Thoracic aorta (tissue), 2 donors: Measurements from ENCODE around the gene EIF1. TPM values are rescaled to one million over a fixed set of nuclear protein-coding genes. Genes with fewer than 3 reads are reported as not detected.

Experiments
- ATAC-seq: fragments of 150-250 bp; one replicate; pipeline ENCODE4 v1.8.0; 2017; ENCODE audit warnings: low read depth; ENCODE audit not compliant: insufficient number of reproducible peaks, low FRiP score
- DNase-seq: peaks from one replicate; pipeline ENCODE4 v3.0.0-alpha.2; 2020; ENCODE audit warnings: low spot score
- H3K27ac ChIP-seq, 2 donors: fragments of 200-600 bp; sonication (generic); 1 replicate in 1 of 2; 2 replicates in 1 of 2; pipeline ENCODE4 v1.5.1; 2016; ENCODE audit warnings: mild to moderate bottlenecking in 2 of 2, moderate library complexity in 2 of 2
- H3K27me3 ChIP-seq: fragments of 200-600 bp; sonication (generic); replicated peaks from 2 replicates; pipeline ENCODE4 v1.6.0; 2016; ENCODE audit warnings: mild to moderate bottlenecking; ENCODE audit not compliant: insufficient read depth
- H3K36me3 ChIP-seq: fragments of 200-600 bp; sonication (generic); one replicate; pipeline ENCODE4 v1.5.1; 2016
- H3K4me1 ChIP-seq, 2 donors: fragments of 200-600 bp; sonication (generic); 1 replicate in 1 of 2; 2 replicates in 1 of 2; pipeline versions ENCODE4 v1.5.1 to v1.6.0; 2016; ENCODE audit warnings: low read depth in 2 of 2, mild to moderate bottlenecking in 1 of 2; ENCODE audit not compliant: control insufficient read depth in 1 of 2
- H3K4me3 ChIP-seq: fragments of 200-600 bp; sonication (generic); 2 replicates; pipeline ENCODE4 v1.5.1; 2016; ENCODE audit warnings: mild to moderate bottlenecking
- H3K9me3 ChIP-seq: fragments of 200-600 bp; sonication (generic); 2 replicates; pipeline ENCODE4 v1.5.1; 2016
- CTCF ChIP-seq: fragments of 200-600 bp; sonication (generic); IDR thresholded peaks from one replicate; pipeline ENCODE4 v1.5.1; 2019; ENCODE audit warnings: antibody characterized with exemption
- total RNA-seq, 2 donors: library from RNA; depleted of rRNA; stranded (reverse); fragments of >200 nt; gene quantifications; one replicate each; pipeline versions ENCODE4 v1.1.0 to v1.2.3, GENCODE V29; 2016

EIF1 gene
- total RNA-seq, 2 donors from 2014 or later = 167 to 318 TPM

- H3K27ac ChIP-seq = no peak overlapping the region
- no peak for TF ChIP-seq CTCF
Observed at GRCh38 chr17:41663451-41664171, 25.1 kb upstream of the EIF1 start.

GRCh38 chr17:41664172-41664457, 24.6 kb upstream of the EIF1 start:
- H3K36me3 ChIP-seq = no peaks in the 10 kb centered on the region
- TF ChIP-seq CTCF = no peak
- DNase-seq (no peak), ATAC-seq (no peak)
- H3K27ac ChIP-seq = no peak overlapping the region
- H3K4me3 ChIP-seq = no peak overlapping the region
- no peaks in the 10 kb centered on the region for H3K27me3 ChIP-seq
- H3K9me3 ChIP-seq = no peaks in the 10 kb centered on the region
- peaks cover 4 to 14% of the 10 kb centered on the region in 2 donors for H3K4me1 ChIP-seq

More at GRCh38 chr17:41663451-41664171, 25.1 kb upstream of the EIF1 start:
- DNase-seq = no peak
- Histone ChIP-seq H3K27me3 (no peaks in the 10 kb centered on the region), H3K4me3 (no peak overlapping the region), H3K4me1 (peaks cover 4 to 14% of the 10 kb centered on the region in 2 donors), H3K9me3 (no peaks in the 10 kb centered on the region), H3K36me3 (no peaks in the 10 kb centered on the region)
- ATAC-seq = no peak

DNA sequence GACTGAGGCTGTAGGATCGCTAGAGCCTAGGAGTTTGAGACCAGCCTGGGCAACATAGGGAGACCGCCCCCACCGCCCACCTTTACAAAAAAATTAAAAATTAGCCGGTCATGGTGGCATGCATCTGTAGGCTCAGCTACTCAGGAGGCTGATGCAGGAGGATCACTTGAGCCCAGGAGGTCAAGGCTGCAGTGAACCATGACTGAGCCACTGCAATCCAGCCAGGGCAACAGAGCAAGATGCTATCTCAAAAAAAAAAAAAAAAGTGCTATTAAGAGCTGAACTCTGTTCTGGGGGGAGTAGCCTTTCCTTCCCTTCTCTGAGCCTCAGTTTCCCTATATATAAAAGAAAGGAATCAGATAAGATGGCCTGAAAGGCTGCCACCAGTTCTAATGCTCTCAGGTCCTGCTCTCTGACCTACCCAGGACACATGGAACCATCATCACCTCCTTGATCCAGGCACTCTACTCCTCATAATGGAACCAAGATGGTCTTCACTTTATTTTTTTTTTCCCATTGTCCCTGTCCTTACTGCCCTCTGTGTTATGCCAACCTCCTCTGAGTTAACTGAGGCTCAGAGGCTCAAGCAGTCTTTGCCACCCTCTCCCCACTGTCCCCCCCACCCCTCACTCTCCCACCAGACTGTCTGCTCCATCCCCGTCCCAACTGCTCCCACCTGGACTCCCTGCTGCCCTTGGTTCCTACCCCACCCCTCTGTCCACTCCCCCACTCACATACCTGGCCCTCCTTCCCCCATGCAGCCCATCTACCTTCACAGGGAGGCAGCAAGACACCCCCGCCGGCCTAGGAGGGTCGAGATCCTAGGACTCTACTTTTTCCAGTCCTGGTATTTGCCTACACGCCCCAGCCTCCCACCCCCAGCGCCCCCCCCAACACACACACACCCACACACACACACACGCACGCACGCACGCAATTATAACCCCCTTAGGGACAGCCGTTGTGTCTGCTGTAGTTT, 23.8 kb upstream of the EIF1 start:
- Histone ChIP-seq H3K9me3 (no peaks in the 10 kb centered on the region), H3K36me3 (no peaks in the 10 kb centered on the region), H3K27me3 (no peaks in the 10 kb centered on the region), H3K4me1 (peaks cover 4 to 14% of the 10 kb centered on the region in 2 donors), H3K4me3 (peak overlapping the region; percentile 76), H3K27ac (no peak overlapping the region)
- no peak for TF ChIP-seq CTCF
- ATAC-seq = no peak
- DNase-seq = no peak

DNA sequence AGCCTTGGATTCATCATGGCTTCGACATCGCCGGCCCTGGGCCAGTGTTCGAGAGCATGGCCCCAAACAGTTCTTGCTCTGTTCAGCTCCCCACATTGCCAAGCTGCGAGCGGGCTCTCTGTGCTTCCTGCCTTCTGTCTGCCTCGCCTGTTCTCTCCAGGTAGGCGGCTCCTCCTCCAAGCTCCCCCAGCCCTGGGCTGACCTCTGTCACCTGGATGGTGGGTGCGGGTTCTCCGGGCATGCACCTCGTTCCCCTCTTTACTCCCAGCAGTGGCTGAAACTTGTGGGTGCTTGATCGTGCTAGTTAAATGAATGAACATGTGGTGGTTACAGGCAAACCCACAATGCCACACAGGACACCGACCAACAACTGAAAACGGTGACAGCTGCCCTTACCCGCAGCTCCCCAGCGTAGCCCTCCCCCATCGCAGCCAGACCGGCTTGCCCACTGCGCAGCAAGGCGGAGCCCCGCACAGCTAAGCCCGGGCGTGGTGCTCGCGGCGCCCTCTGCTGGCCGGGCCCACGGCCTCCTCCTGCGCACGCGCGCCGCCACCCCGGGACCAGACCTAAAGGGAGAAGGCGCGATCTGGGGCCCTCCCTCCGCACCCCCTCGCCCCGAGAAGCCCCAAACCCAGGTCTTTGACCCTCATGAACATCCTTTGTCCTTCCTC, 23.0 kb upstream of the EIF1 start:
- peak; percentile 93 for TF ChIP-seq CTCF
- peak; percentile 23 for DNase-seq
- H3K27ac ChIP-seq = peak overlapping the region; percentile 69 to 77
- peak; percentile 45 for ATAC-seq
- H3K36me3 ChIP-seq = no peaks in the 10 kb centered on the region
- peaks cover 4 to 14% of the 10 kb centered on the region in 2 donors for H3K4me1 ChIP-seq
- no peaks in the 10 kb centered on the region for H3K27me3 ChIP-seq
- no peaks in the 10 kb centered on the region for H3K9me3 ChIP-seq
- H3K4me3 ChIP-seq = peak overlapping the region; percentile 76

DNA sequence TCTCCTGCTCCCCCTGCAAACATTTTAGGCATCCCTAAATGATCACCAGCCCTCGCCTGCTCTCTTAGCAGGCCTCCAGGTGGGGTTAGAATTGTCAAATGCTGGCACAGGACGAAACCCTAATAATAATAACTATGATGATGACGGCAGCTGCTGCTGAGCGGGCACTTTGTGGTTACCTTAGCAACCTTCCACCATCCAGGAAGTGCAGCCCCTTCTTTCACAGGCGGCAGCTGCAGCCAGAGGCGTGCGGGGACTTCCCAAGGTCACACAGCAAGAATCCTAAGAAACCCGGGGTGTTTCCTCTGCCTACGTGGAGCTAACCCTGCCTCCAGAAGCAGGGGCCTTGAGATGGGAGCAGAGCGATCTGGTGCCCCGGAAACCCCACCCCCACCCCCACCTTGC, 22.4 kb upstream of the EIF1 start:
- Histone ChIP-seq H3K9me3 (no peaks in the 10 kb centered on the region), H3K27me3 (no peaks in the 10 kb centered on the region), H3K27ac (peak overlapping the region; percentile 69 to 77), H3K4me3 (peak overlapping the region; percentile 76), H3K36me3 (no peaks in the 10 kb centered on the region), H3K4me1 (peaks cover 4 to 14% of the 10 kb centered on the region in 2 donors)
- ATAC-seq = no peak
- TF ChIP-seq CTCF = no peak
- no peak for DNase-seq
